Parathyroid adenoma (tissue), 2 donors: Measurements from ENCODE around the gene WNT11.

Experiments used
- H2AFZ ChIP-seq: fragments of 300-600 bp; sonication (generic); one replicate; pipeline ENCODE4 v1.7.0; 2017; ENCODE audit warnings: antibody characterized with exemption, mild to moderate bottlenecking
- H3K27ac ChIP-seq: fragments of 300-600 bp; sonication (generic); one replicate; pipeline ENCODE4 v1.7.0; 2017
- H3K27me3 ChIP-seq: fragments of 300-600 bp; sonication (generic); one replicate; pipeline ENCODE4 v1.7.0; 2017; ENCODE audit warnings: low read length; ENCODE audit not compliant: control insufficient read depth, insufficient read depth
- H3K36me3 ChIP-seq: fragments of 300-600 bp; sonication (generic); one replicate; pipeline ENCODE4 v1.7.0; 2017; ENCODE audit warnings: low read length; ENCODE audit not compliant: control insufficient read depth, insufficient read depth
- H3K4me1 ChIP-seq: fragments of 300-600 bp; sonication (generic); one replicate; pipeline ENCODE4 v1.7.0; 2017; ENCODE audit warnings: control low read depth
- H3K4me2 ChIP-seq: fragments of 300-600 bp; sonication (generic); one replicate; pipeline ENCODE4 v1.7.0; 2017; ENCODE audit warnings: low read length
- H3K4me3 ChIP-seq: fragments of 300-600 bp; sonication (generic); one replicate; pipeline ENCODE4 v1.7.0; 2017; ENCODE audit warnings: low read depth, low read length
- H3K79me2 ChIP-seq: fragments of 300-600 bp; sonication (generic); one replicate; pipeline ENCODE4 v1.7.0; 2017; ENCODE audit warnings: control low read depth
- H3K9ac ChIP-seq: fragments of 300-600 bp; sonication (generic); one replicate; pipeline ENCODE4 v1.7.0; 2017; ENCODE audit warnings: mild to moderate bottlenecking
- H3K9me3 ChIP-seq: fragments of 300-600 bp; sonication (generic); one replicate; pipeline ENCODE4 v1.7.0; 2017; ENCODE audit warnings: low read length; ENCODE audit not compliant: control insufficient read depth
- TF ChIP-seq, protein P1 (sequence below): fragments of 300-600 bp; sonication (generic); IDR thresholded peaks from one replicate; pipeline ENCODE4 v1.7.0; 2017; ENCODE audit warnings: antibody characterized with exemption, mild to moderate bottlenecking
- donor health status: primary hyperparathyroidism.

Gene WNT11

DNA sequence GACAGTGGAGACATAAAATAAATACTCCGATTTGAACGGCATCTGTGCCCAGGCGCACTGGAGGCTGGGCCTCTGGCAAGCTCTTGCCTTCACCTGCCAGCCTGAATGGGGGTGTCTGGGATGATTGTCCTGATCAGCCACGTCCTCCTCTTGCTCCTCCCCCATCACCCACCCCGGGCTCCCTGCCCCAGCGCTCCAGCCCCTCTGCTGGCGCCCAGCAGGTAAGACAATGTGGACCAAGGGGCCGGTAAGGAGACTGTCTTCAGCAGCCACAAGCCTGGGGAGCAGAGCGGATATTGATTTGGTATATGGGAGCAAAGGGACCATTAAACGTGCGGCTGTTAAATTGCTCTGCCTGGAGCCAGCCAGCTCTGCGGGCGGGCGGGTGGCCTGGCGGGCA is 24.9 kb downstream of the WNT11 start:
- TF ChIP-seq, protein P1, sequence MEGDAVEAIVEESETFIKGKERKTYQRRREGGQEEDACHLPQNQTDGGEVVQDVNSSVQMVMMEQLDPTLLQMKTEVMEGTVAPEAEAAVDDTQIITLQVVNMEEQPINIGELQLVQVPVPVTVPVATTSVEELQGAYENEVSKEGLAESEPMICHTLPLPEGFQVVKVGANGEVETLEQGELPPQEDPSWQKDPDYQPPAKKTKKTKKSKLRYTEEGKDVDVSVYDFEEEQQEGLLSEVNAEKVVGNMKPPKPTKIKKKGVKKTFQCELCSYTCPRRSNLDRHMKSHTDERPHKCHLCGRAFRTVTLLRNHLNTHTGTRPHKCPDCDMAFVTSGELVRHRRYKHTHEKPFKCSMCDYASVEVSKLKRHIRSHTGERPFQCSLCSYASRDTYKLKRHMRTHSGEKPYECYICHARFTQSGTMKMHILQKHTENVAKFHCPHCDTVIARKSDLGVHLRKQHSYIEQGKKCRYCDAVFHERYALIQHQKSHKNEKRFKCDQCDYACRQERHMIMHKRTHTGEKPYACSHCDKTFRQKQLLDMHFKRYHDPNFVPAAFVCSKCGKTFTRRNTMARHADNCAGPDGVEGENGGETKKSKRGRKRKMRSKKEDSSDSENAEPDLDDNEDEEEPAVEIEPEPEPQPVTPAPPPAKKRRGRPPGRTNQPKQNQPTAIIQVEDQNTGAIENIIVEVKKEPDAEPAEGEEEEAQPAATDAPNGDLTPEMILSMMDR: no peak
- Histone ChIP-seq H3K4me3 (no peak overlapping the region), H3K9me3 (no peaks in the 10 kb centered on the region), H3K4me2 (no peak overlapping the region), H3K36me3 (no peaks in the 10 kb centered on the region), H3K9ac (no peak overlapping the region), H3K27me3 (no peaks in the 10 kb centered on the region), H3K27ac (no peak overlapping the region), H3K4me1 (no peaks in the 10 kb centered on the region), H3K79me2 (no peaks in the 10 kb centered on the region), H2AFZ (no peak overlapping the region)

DNA sequence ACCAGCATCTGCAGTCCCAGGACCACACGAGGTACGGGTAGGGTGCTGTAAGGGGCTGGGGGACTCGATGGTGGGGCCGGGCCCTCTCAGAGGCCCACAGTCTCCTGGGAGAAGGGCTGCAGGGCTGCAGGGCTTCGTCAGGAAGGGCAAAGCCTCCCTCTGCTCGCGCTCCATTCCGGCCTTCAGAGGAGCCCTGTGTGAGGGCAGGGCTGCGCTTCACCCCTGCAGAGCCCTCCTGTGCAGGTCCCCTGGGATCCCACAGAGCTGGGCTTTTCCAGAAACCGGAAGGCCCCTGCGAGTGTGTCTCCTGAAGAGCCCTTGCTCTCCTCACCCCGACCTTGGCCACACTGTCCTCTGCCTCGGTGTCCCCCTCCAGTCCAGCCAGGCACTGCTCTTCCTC is 27.2 kb downstream of the WNT11 start:
- H3K9ac ChIP-seq: no peak overlapping the region
- H3K27ac ChIP-seq: no peak overlapping the region
- TF ChIP-seq, protein P1: no peak
- no peak overlapping the region for H3K4me2 ChIP-seq
- H3K4me1 ChIP-seq: no peaks in the 10 kb centered on the region
- no peaks in the 10 kb centered on the region for H3K36me3 ChIP-seq
- H2AFZ ChIP-seq: no peak overlapping the region
- no peaks in the 10 kb centered on the region for H3K27me3 ChIP-seq
- H3K4me3 ChIP-seq: no peak overlapping the region
- H3K9me3 ChIP-seq: no peaks in the 10 kb centered on the region
- no peaks in the 10 kb centered on the region for H3K79me2 ChIP-seq

DNA sequence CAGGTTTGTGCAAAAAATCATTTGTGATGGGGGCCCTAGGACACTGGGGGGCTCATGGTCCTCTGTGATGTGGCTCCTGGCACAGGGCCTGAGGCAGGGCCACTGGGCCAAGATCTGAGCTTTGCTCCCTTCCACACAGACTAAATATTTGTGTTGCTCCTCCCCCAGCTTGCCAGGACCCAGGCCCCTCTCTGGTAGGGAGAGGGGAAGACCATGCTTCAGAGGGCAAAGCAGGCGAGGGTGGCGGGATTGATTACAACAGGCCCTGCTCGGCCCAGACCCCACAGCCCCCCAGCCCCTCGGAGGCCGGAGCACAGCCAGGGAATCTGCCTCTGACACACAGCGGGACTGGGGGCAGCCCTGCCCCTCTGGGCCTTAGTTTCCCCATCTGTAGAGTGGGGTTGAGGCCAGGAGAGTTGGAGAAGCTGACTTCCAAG is 29.0 kb downstream of the WNT11 start:
- Histone ChIP-seq H2AFZ (no peak overlapping the region), H3K4me1 (no peaks in the 10 kb centered on the region), H3K9ac (no peak overlapping the region), H3K36me3 (no peaks in the 10 kb centered on the region), H3K27ac (no peak overlapping the region), H3K4me2 (no peak overlapping the region), H3K27me3 (no peaks in the 10 kb centered on the region), H3K9me3 (no peaks in the 10 kb centered on the region), H3K79me2 (no peaks in the 10 kb centered on the region), H3K4me3 (no peak overlapping the region)
- TF ChIP-seq, protein P1: no peak

DNA sequence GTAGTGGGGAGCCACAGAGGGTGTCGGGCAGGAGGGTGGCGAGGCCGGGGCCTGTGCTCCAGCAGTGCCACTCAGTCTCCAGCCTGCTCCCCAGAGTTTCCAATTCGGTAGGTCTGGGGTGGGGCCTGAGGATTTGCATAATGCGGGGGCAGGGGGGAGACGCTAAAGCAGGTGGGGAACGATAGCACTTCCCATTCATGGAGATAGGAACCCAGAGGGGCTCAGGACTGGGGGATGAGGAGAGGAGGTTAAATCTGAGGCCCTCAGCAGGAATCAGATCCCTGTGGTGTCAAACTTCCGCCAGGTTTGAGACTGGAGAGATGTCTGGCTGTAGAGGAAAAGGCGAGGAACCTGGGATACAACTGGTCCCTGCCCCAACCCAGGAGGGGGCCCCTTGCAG is 29.8 kb downstream of the WNT11 start:
- TF ChIP-seq, protein P1: no peak
- Histone ChIP-seq H3K4me3 (no peak overlapping the region), H2AFZ (no peak overlapping the region)

DNA sequence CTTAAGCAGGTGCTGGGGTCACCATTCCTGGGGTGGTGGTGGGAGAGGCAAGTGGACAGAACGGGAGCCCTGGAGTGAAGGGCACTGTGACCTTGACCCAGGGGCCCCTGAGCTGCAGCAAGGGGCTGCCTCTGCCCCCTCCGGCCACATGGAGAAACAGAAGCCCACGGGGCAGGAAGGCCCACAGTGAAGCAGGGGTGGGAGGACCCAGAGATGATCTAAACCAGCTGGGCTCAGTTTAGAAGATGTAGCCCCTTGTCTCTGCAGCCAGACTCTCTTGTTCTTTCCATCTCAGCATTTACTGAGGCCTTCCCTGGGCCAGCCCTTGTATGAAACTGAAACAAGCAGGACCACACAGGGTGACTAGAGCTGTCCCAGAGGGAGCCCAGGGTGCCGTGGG is 30.5 kb downstream of the WNT11 start:
- Histone ChIP-seq H3K36me3 (no peaks in the 10 kb centered on the region), H3K4me3 (no peak overlapping the region), H3K27ac (no peak overlapping the region), H3K4me1 (no peaks in the 10 kb centered on the region), H3K9ac (no peak overlapping the region), H3K79me2 (no peaks in the 10 kb centered on the region), H3K4me2 (no peak overlapping the region), H2AFZ (no peak overlapping the region), H3K9me3 (no peaks in the 10 kb centered on the region), H3K27me3 (no peaks in the 10 kb centered on the region)
- TF ChIP-seq, protein P1: no peak

More for the DNA sequence above, 29.8 kb downstream of the WNT11 start:
- H3K4me1 ChIP-seq: no peaks in the 10 kb centered on the region
- no peaks in the 10 kb centered on the region for H3K9me3 ChIP-seq
- no peaks in the 10 kb centered on the region for H3K79me2 ChIP-seq
- no peaks in the 10 kb centered on the region for H3K36me3 ChIP-seq
- no peak overlapping the region for H3K27ac ChIP-seq
- H3K27me3 ChIP-seq: no peaks in the 10 kb centered on the region
- H3K4me2 ChIP-seq: no peak overlapping the region
- no peak overlapping the region for H3K9ac ChIP-seq
